Heart left ventricle (tissue), 16 donors: Measurements from ENCODE around the gene CACNB4. TPM values are rescaled to one million over a fixed set of nuclear protein-coding genes. Genes with fewer than 3 reads are reported as not detected.

Experiments
- ATAC-seq, 4 donors: fragments of 200-7000 bp; cut with Tn5 transposase; one replicate each; pipeline ENCODE4 v1.9.1; 2020 to 2022; ENCODE audit warnings: moderate library complexity in 4 of 4, mild to moderate bottlenecking in 3 of 4, moderate number of reproducible peaks in 1 of 4
- DNase-seq, 5 donors: peaks; one replicate each; pipeline ENCODE4 v3.0.0-alpha.2; 2020
- H3K27ac ChIP-seq, 12 donors: fragments of 200-600 bp; sonication (generic) in 4 of 12; one replicate each; pipeline versions ENCODE4 v1.5.0 to v1.8.0; 2016 to 2022; ENCODE audit warnings: mild to moderate bottlenecking in 2 of 12
- H3K27me3 ChIP-seq, 9 donors: fragments of 200-600 bp; sonication (generic) in 2 of 9; one replicate each; pipeline versions ENCODE4 v1.5.1 to v1.8.0; 2016 to 2022; ENCODE audit warnings: mild to moderate bottlenecking in 3 of 9
- H3K36me3 ChIP-seq, 9 donors: fragments of 200-600 bp; sonication (generic) in 2 of 9; one replicate each; pipeline versions ENCODE4 v1.5.0 to v1.8.0; 2018 to 2022; ENCODE audit warnings: mild to moderate bottlenecking in 2 of 9
- H3K4me1 ChIP-seq, 12 donors: fragments of 200-600 bp; sonication (generic) in 4 of 12; one replicate each; pipeline versions ENCODE4 v1.5.0 to v1.8.0; 2016 to 2022; ENCODE audit warnings: mild to moderate bottlenecking in 3 of 12
- H3K4me3 ChIP-seq, 12 donors: fragments of 200-600 bp; sonication (generic) in 4 of 12; one replicate each; pipeline versions ENCODE4 v1.5.0 to v1.8.0; 2017 to 2022; ENCODE audit warnings: mild to moderate bottlenecking in 9 of 12, moderate library complexity in 4 of 12
- H3K9me3 ChIP-seq, 12 donors: fragments of 200-600 bp; sonication (generic) in 4 of 12; one replicate each; pipeline versions ENCODE4 v1.5.0 to v1.8.0; 2016 to 2022; ENCODE audit warnings: mild to moderate bottlenecking in 1 of 12
- CTCF ChIP-seq, 12 donors: fragments of 200-600 bp; sonication (generic) in 4 of 12; IDR thresholded peaks; one replicate each; pipeline versions ENCODE4 v1.5.0 to v1.8.0; 2018 to 2022; ENCODE audit warnings: antibody characterized with exemption in 12 of 12, mild to moderate bottlenecking in 5 of 12
- POLR2A ChIP-seq, 2 donors: fragments of 450-650 bp; IDR thresholded peaks; one replicate each; pipeline ENCODE4 v1.6.1; 2017; ENCODE audit warnings: antibody characterized with exemption in 2 of 2, mild to moderate bottlenecking in 2 of 2, moderate library complexity in 2 of 2
- WGBS, 4 donors: extraction: QIAGEN DNeasy Blood & Tissue Kit in 2 of 4; methylation state at CpG; one replicate each; pipeline versions ENCODE4 v1.1.5 to v1.1.7; 2013 to 2018; 5-methylcytosine and 5-hydroxymethylcytosine counted together
- intact Hi-C, 10 donors: fragments of 100-400 bp; cut with DNase I; formaldehyde crosslinking; loops; one replicate each; pipeline versions ENCODE4 v1.11.1 to v1.14.2; 2022
- polyA plus RNA-seq, 2 donors: library from polyadenylated mRNA; stranded (reverse); fragments of 200-250 nt; gene quantifications; one replicate each; pipeline ENCODE4 v1.2.3, GENCODE V29; 2013
- total RNA-seq, 9 donors: library from RNA; depleted of rRNA in 2 of 9; stranded (reverse); fragments of >200 nt in 2 of 9; fragmentation: NEBNext Ultra II Directional in 3 of 9; extraction: Animal tissue kit (Norgen Biotek cat#: 25700) in 3 of 9; gene quantifications; one replicate each; pipeline versions ENCODE4 v1.1.0 to v1.2.4, GENCODE V29; 2016 to 2023
- donor health status: ischemic (EF 13 %, LVEDD 7.1; RV severe dilation, severe dysfunction).
- donor health status: healthy with polysubstance abuse.
- donor health status: DM: no; HTN: yes; CAD: no.
- donor health status: DM: no; HTN: no; CAD: no.
- donor health status: ischemic (EF 25% LVEDD 6.9; RV normal size, moderate dysfunction).
- donor health status: ischemic (EF 25% LVEDD 5.7; RV mildly dilated, moderate dysfunction).
- donor health status: healthy.
- donor health status: DM: yes; HTN: yes; CAD: no.
- donor health status: ischemic (EF 35%, LVEDD 5.7; RV mildly dilated, moderate dysfunction).
- donor health status: nonischemic (EF 11% LVEDD 7.7; RV severe dilation, severe dysfunction).
- donor health status: DM: yes; HTN: yes; CAD: no.
- donor health status: PGD.
- donor health status: ischemic (EF 29% LVEDD 5.4; RV normal size, mild dysfunction).
- donor health status: nonischemic (EF 23%, LVEDD 6.1; RV moderate dilation, normal function).

Gene CACNB4
- total and polyA plus RNA-seq, 11 donors: 0.03 to 1.5 (median 0.39) TPM

GRCh38 chr2:151810489-151810888 is 288.4 kb downstream of the CACNB4 start:
- ATAC-seq (no peak), DNase-seq (no peak)
- H3K4me3 ChIP-seq: no peak overlapping the region
- H3K27ac ChIP-seq: no peak overlapping the region
- H3K9me3 ChIP-seq: peaks cover 0 to 6% (median 0%) of the 10 kb centered on the region in 12 donors
- WGBS, 4 donors: 81 to 92% (median 86%) methylated on average over 1 of the region's 1 CpG
- peaks cover 0 to 82% (median 70%) of the 10 kb centered on the region in 9 donors for H3K36me3 ChIP-seq
- H3K4me1 ChIP-seq: peaks cover 0 to 13% (median 6%) of the 10 kb centered on the region in 12 donors
- intact Hi-C loops: no loop called here
- no peaks in the 10 kb centered on the region for H3K27me3 ChIP-seq
- TF ChIP-seq CTCF (IDR thresholded peaks at IDR 0.05) (no peak), POLR2A (IDR thresholded peaks at IDR 0.05) (no peak)

- Histone ChIP-seq H3K36me3 (peaks cover 0 to 86% (median 73%) of the 10 kb centered on the region in 9 donors), H3K27me3 (no peaks in the 10 kb centered on the region), H3K27ac (no peak overlapping the region), H3K9me3 (peaks cover 0 to 6% (median 0%) of the 10 kb centered on the region in 12 donors), H3K4me1 (peaks cover 0 to 13% (median 6%) of the 10 kb centered on the region in 12 donors), H3K4me3 (no peak overlapping the region)
- TF ChIP-seq CTCF (IDR thresholded peaks at IDR 0.05): no peak
- no peak for TF ChIP-seq POLR2A (IDR thresholded peaks at IDR 0.05)
- intact Hi-C loops: loop anchor here in 3 of 10 donors (10.0 kb wide), 2 partner anchors 194 to 196 kb away; no protein-coding TSS in a partner anchor
- WGBS, 4 donors: 35 to 62% (median 38%) methylated on average over 1 of the region's 1 CpG
- DNase-seq: no peak
- no peak for ATAC-seq
Measured at GRCh38 chr2:151809073-151809383, 289.8 kb downstream of the CACNB4 start.

DNA sequence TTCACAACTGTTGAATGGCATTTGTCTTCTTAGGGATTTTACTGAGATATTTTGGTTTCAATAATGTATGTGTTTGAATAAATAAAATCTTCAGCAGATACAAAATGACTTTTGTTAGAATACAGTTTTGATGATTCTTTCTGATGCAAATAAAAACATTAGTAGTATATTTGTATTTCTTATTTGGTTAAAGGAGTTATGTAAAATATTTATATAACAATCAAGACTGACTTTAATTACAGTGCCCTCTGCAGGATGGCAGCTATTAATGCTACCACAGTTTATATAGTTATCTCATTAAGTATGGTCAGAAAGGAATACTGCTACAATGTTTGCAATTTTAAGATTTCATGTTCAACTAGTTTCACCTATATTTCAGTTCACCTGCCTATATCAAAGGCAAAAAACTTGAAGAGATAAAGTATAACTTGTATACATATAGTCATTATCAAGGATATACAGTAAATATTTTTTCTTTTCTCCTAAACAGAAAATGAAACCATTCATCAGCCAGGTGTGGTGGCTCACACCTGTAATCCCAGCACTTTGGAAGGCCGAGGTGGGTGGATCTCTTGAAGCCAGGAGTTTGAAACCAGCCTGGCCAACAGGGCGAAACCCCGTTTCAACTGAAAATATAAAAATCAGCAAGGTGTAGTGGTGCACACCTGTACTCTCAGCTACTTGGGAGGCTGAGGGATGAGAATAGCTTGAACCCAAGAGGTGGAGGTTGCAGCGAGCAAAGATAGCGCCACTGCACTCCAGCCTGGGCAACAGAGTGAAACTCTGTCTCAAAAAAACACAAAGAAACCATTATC is 290.4 kb downstream of the CACNB4 start:
- Histone ChIP-seq H3K27ac (no peak overlapping the region), H3K9me3 (peaks cover 0 to 6% (median 0%) of the 10 kb centered on the region in 12 donors), H3K27me3 (no peaks in the 10 kb centered on the region), H3K36me3 (peaks cover 0 to 86% (median 69%) of the 10 kb centered on the region in 9 donors), H3K4me1 (peaks cover 0 to 13% (median 6%) of the 10 kb centered on the region in 12 donors), H3K4me3 (no peak overlapping the region)
- no peak for ATAC-seq
- TF ChIP-seq CTCF (IDR thresholded peaks at IDR 0.05): peak; percentile 36 to 70 (median 58)
- no peak for TF ChIP-seq POLR2A (IDR thresholded peaks at IDR 0.05)
- 90 to 97% (median 91%) methylated on average over 5 of the region's 5 CpGs for WGBS, 4 donors
- intact Hi-C loops: loop anchor here in 3 of 10 donors (10.0 kb wide), 2 partner anchors 194 to 196 kb away; no protein-coding TSS in a partner anchor
- no peak for DNase-seq

- peaks cover 0 to 13% (median 6%) of the 10 kb centered on the region in 12 donors for H3K4me1 ChIP-seq
- ATAC-seq (no peak), DNase-seq (no peak)
- peaks cover 0 to 86% (median 68%) of the 10 kb centered on the region in 9 donors for H3K36me3 ChIP-seq
- no peaks in the 10 kb centered on the region for H3K9me3 ChIP-seq
- H3K4me3 ChIP-seq: no peak overlapping the region
- H3K27ac ChIP-seq: no peak overlapping the region
- no peak for TF ChIP-seq POLR2A (IDR thresholded peaks at IDR 0.05)
- no peak for TF ChIP-seq CTCF (IDR thresholded peaks at IDR 0.05)
- intact Hi-C loops: loop anchor here in 3 of 10 donors (10.0 kb wide), 2 partner anchors 191 to 199 kb away; no protein-coding TSS in a partner anchor
- H3K27me3 ChIP-seq: no peaks in the 10 kb centered on the region
Measured at GRCh38 chr2:151805961-151806360, 292.9 kb downstream of the CACNB4 start.
